ENCODE results near the gene S100A6. TPM values are rescaled to one million over a fixed set of nuclear protein-coding genes. Genes with fewer than 3 reads are reported as not detected.

S100A6 gene
- total RNA-seq, 1 donor: 1,187 TPM

DNA sequence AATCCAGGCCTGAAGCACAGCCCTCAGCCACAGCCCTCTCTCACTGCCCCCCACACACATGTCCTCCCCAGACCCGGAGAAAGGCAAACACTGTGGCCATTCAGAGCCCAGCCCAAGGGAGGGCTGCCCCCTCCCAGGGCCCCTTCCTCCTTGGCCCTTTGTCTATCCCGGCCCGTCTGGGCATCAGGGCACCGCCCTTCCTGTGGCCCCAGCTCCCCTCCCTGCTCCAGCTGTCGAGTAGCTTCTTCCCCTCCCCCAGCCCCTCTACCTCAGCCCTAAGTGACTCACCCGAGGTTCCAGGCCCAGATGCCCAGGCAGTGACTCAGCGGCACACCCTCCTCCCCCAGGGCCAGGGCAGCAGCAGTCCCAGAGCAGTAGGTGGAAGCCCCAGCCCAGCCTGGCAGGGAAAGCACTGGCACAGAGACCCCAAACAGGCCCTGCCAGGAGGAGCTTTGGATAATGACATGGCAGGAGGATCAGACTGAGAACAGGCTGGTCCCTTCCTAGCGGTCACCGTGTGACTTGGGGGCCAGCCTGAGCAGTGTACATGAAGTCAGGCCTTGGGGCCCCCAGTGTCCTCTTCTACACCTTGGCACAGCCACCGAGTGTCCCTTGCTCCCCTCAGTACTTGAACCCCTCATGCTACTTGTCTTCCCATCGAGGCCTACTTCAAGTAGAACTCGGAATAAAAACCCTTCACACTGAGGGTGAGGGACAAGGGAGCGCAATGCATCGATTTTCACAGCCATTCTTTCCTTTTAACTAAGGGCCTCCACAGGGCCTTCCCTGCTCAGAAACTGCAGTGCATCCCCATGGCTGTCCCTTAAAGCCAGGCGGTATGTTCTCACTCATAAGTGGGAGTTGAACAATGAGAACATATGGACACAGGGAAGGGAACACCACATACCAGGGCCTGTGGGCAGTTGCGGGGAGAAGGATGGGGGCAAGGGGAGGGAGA is 30.9 kb upstream of the S100A6 start:
- H3K27me3 ChIP-seq (ENCODE audit: insufficient read depth, low read length): no peaks in the 10 kb centered on the region
- no peaks in the 10 kb centered on the region for H3K79me2 ChIP-seq (ENCODE audit: insufficient read depth, low read length)
- H3K27ac ChIP-seq (ENCODE audit: low read depth, low read length): peak overlapping the region; percentile 100
- TF ChIP-seq CTCF (IDR thresholded peaks at IDR 0.05; ENCODE audit: extremely low read depth, low read depth, low read length): no peak
- H3K4me1 ChIP-seq (ENCODE audit: insufficient read depth, low read length): peaks cover 38% of the 10 kb centered on the region
- H3K9me3 ChIP-seq (ENCODE audit: low read depth, low read length): no peaks in the 10 kb centered on the region
- peak overlapping the region; percentile 70 for H3K4me2 ChIP-seq (ENCODE audit: insufficient read depth, low read length)
- H3K36me3 ChIP-seq (ENCODE audit: insufficient read depth, low read length): no peaks in the 10 kb centered on the region
- peak overlapping the region; percentile 4 for H3K4me3 ChIP-seq (ENCODE audit: insufficient read depth, low read length)
- peak overlapping the region; percentile 73 for H2AFZ ChIP-seq (ENCODE audit: low read length)
- H4K20me1 ChIP-seq (ENCODE audit: insufficient read depth, low read length): no peaks in the 10 kb centered on the region
- peak; percentile 98 for DNase-seq (ENCODE audit: insufficient read length, low spot score, missing footprints)

- Histone ChIP-seq H3K27ac (ENCODE audit: low read depth, low read length) (peak within 1 kb of the TSS; percentile 100), H2AFZ (ENCODE audit: low read length) (peak within 1 kb of the TSS; percentile 73), H4K20me1 (ENCODE audit: insufficient read depth, low read length) (no peaks in the 10 kb centered on the region), H3K79me2 (ENCODE audit: insufficient read depth, low read length) (no peaks in the 10 kb centered on the region), H3K9me3 (ENCODE audit: low read depth, low read length) (no peaks in the 10 kb centered on the region), H3K4me1 (ENCODE audit: insufficient read depth, low read length) (peaks cover 36% of the 10 kb centered on the region), H3K27me3 (ENCODE audit: insufficient read depth, low read length) (no peaks in the 10 kb centered on the region), H3K4me3 (ENCODE audit: insufficient read depth, low read length) (peak within 1 kb of the TSS; percentile 31), H3K36me3 (ENCODE audit: insufficient read depth, low read length) (no peaks in the 10 kb centered on the region), H3K4me2 (ENCODE audit: insufficient read depth, low read length) (peak within 1 kb of the TSS; percentile 70)
- DNase-seq (ENCODE audit: insufficient read length, low spot score, missing footprints): peak; percentile 94
- no peak for TF ChIP-seq CTCF (IDR thresholded peaks at IDR 0.05; ENCODE audit: extremely low read depth, low read depth, low read length)
Observed at GRCh38 chr1:153565529-153566374, 30.0 kb upstream of the S100A6 start, which contains the start of gene S100A2. S100A2 (minus strand) TSS chr1:153565844; CDS start chr1:153563877, 1,967 bp downstream.

DNA sequence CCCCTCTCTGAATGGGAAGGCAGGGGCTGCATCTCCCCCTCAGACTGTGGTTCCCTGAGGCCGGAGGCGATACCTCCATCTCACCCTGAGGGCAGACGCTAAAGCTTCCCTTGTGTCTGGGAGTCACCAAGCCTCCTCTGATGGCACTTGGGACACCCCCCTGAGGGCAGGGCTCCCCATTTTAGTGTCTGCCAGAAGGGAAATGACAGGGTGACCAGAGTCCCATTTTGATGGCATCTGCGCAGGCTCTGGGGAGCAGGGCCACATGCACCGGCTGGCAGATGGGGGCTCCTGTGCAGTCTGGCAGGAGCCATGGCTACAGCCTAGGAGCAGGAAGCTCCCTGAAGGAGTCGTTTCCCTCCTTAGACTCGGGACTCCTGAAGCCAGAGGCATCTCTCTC is 28.2 kb upstream of the S100A6 start:
- DNase-seq (ENCODE audit: insufficient read length, low spot score, missing footprints): peak; percentile 23
- H4K20me1 ChIP-seq (ENCODE audit: insufficient read depth, low read length): no peaks in the 10 kb centered on the region
- H3K27me3 ChIP-seq (ENCODE audit: insufficient read depth, low read length): no peaks in the 10 kb centered on the region
- peaks cover 36% of the 10 kb centered on the region for H3K4me1 ChIP-seq (ENCODE audit: insufficient read depth, low read length)
- no peaks in the 10 kb centered on the region for H3K36me3 ChIP-seq (ENCODE audit: insufficient read depth, low read length)
- TF ChIP-seq CTCF (IDR thresholded peaks at IDR 0.05; ENCODE audit: extremely low read depth, low read depth, low read length): no peak
- no peaks in the 10 kb centered on the region for H3K79me2 ChIP-seq (ENCODE audit: insufficient read depth, low read length)
- no peak overlapping the region for H3K27ac ChIP-seq (ENCODE audit: low read depth, low read length)
- H2AFZ ChIP-seq (ENCODE audit: low read length): no peak overlapping the region
- H3K4me2 ChIP-seq (ENCODE audit: insufficient read depth, low read length): no peak overlapping the region
- no peak overlapping the region for H3K4me3 ChIP-seq (ENCODE audit: insufficient read depth, low read length)
- H3K9me3 ChIP-seq (ENCODE audit: low read depth, low read length): no peaks in the 10 kb centered on the region
